ENCODE results near the gene DLK1.

The DLK1 gene

DNA sequence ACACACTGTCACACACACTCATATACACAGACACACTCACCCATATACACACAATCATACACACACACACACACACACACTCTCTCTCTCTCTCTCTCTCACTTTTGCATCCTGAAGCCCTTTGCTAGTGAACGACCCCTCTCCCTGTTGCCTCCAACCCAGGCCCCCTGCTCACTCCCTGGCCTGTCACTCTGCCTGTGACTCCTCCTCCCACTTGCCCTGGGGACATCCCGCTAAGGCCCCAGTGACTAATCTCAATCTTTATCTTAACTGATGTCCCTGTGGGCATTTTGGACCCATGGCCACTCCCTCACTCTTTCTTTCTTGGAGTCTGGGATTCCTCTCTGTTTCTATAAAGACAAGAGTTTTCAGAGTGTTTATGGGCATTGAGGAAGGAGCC is 10.9 kb upstream of the DLK1 start:
- DNase-seq, result no peak

DNA sequence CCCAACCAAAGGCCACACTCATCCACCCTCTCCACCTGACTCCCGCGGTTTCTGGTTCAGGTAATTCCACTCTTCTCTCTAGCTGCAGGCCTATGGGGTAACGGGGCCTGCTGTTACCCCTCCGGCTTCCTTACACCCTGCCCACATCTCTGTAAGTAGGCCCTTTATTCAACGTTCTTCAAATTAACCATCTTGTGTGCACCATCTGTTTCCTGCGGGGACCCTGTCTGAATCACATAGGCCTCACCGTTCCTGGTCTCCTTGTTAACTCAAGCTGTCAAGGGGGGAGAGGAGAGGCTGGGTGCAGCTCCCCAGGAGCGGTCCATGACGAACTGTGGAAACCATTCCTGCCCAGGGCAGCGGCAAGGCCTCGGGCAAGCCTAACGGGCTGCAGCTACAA is 9.3 kb upstream of the DLK1 start:
- DNase-seq, result no peak

DNA sequence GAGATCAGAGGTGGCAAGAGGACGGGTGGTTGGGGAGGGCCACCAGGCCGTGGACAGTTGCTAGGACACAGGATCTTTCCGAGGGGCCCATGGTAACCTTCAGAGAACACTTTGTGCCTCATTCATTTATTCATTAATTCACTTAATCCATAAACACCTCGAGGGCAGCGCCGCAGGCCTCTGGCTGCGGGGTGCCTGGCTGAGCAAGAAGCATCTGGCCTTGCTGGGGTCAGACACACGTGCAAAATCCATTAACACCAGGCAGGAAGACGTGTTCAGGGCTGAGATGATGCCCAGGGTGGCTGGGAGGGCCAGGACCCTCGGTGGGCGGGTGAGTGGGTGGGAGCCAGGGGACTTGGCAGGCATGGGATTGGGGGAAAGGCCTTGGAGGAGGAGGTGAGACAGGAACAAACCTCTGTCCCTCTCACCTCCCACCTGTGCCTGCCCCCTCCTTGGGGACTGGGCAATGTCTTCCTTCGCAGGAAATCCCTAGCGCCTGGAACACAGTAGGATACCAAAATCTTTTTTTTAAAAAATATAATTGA is 6.6 kb upstream of the DLK1 start:
- DNase-seq, result no peak

DNA sequence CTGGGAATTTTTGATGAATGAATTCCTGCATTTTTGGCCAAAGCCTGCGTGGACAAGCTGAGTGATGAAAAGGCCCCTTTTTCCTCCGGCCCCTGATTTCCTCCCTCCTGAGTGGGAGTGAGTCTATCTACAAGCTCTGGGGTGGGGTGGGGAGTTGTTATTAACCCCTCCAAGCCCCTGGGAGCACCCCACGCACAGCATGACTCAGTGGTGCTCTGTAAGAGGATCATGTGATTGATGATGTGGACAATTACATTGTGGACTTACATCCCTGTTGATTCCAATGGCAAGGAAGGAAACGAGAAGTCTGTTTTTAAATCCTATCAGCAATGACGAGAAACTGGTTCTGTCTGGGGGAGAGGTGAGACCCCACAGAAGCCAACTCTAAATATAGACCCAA is 5.1 kb upstream of the DLK1 start:
- no peak for DNase-seq

DNA sequence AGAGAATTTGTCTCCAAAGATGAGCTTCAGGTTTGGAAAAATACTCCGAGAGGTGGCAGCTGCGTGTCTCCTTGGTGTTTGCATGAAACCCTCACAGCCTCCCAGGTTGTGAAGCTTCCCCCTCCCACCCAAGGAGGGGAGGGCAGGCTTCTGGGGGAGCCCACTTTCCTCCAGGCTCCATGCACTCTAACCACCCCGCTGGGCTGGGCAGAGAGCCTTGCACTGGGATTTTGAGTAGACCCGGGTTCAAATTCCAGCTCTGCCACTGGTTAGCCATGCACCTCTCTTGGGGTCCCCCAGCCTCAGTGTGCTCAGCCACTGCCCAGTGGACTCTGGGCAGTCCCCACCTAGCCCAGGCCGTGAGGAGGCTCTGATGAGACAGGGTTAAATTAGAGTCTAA is 4.3 kb upstream of the DLK1 start:
- DNase-seq, result no peak

DNA sequence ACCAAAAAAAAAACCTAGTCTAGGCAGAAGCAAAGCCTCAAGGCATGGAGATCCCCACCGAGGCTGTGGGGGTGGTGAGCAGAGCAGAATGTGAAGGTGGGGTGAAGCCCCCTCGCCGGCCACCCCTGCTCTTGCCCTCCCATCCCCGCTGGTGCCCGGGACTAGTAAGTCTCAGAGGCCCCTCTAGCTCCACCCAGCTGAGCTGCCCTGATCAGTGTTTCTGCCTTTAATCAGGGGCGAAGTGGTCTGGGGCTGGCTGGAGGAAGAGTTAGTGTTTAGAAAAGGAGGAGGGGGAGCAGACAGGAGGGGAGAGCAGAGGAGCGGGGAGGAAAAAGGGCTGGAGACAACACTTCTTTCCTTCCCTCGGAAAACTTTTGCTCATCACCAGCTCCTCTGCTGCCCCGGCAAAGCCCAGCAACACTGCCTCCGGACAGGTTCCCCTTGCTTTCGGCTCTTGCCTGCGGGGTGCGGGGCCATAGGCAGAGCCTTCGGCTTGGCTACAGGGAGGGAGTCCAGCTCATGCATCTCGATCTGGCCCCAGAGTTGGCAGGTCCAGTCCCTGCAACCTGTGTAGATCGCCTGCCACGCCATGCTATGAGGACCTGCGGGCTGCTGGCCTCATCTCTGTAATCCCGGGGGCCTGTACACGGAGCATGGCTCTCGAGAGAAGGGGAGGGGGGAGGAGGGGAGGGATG is 3.4 kb upstream of the DLK1 start:
- no peak for DNase-seq

DNA sequence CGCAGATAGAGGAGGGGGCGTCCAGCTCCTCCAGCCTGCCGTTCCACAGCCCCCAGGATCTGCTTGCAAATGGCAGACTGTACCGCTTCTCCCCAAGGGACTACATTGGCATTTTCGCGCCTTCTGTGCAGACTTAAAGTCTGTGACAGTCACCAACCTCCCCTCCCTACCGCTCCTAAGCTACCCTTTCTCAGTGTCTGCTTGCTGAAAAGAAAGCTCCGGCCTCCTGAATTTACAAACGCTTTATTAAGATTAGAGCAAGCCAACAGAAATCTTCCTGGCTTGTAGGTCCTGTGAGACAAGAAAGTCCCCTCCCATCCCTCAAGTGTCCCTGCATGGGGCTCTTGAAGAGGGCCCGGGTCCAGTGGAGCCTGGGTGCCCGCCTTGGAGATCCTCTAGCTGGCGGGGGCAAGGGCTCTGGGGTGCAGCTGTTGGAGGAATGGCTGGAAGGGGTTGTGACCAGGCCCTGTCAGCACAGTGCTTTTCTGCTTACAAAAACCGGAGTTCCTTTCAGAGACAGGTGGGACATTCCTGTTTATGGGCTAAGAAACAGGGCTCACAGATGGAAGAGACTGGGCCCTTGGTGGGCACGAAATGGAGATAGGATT is 2.8 kb upstream of the DLK1 start:
- no peak for DNase-seq

DNA sequence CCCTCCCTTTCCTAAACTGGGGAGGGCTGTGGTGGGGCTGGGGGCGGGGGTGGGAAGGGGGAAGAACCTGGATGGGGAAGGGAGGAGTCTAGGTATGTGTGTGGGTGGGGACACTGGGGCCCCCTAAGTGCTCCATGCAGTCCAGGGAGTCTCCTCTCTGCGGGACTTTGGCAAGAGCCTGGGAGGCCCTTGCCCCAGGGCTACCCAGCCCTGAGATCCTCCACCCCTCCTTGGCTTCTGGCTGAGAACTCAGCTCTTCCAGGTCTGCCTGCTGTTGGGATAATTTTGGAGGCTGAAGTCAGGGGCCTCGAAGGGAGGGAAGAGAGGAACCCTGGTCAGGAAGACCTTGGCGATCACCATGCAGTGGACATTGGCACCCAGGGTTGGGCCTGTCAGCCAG is 2.2 kb upstream of the DLK1 start:
- DNase-seq, result no peak

DNA sequence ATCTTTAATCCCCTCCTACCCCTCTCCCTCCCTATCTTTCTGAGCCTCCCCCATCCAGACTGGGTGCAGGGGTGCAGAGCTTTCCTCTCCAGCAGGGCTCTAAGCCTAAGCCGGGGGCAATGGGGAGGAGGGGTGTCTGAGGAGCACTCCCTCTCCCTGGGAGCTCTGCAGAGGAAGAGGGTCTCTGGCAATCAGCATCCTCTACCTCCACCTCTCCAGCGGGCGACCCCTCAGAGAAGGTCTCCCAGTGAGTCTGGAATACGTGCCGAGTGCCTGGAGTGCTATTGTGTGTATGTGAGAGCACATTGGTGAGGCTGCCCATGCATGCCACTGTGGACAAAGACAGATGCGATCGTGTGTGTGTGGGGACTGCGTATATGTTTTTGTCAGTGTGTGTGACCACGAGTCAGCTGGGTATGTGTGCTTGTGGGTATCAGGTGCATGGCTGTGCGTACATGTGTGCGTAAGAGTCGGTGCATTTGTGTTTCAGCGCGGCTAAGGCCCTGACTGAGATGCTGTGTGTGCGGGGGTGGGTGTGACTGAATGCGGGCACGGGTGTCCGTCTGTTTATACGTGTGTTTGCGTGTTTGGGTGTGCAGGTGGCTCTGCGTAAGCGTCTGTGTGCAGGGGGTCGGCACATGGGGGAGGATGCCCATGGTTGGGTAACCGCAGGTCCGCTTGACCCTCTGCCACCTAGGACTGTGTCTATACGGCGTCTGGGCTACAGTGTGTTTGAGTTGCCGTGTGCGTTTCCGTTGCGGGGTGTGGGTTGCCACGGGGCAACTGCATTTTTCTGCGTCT is 905 bp upstream of the DLK1 start:
- DNase-seq, result no peak

DNA sequence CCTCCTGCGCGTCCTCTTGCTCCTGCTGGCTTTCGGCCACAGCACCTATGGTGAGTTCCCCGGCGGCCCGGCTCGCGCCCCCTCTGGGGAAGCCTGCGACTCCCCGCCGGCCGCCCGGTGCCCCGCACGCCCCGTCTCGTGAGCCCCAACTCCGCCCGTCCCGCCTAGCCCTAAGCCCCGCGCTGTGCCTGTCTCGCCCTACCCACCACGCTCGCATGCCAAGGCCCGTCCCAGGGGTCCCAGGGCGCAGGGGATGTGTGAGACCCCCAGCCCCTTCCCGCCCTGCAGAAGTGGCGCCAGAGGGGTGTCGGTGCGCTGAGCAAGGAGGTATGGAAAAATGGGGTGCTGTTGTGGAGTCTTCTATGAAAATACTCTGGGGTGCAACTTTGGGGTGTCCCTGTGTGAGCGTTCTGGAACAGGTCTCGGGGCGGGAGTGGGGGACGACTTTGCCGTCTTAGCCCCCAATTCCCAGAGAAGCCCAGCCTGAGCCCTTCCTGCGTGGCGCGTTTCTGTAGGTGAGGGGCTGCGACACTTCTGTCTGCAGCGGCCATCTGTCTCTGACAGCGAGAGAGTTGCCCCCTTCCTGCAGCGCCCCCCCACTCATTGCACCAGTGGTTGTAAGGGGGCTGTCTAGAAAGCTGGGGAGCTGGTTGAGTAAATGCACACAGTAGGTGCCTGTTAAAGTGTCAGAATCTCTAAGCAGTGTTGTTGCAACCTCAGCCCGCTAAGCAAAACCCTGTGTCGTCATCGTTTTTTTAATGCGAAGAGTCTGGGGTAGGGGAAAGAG is 587 bp downstream of the DLK1 start:
- DNase-seq, result no peak

DNA sequence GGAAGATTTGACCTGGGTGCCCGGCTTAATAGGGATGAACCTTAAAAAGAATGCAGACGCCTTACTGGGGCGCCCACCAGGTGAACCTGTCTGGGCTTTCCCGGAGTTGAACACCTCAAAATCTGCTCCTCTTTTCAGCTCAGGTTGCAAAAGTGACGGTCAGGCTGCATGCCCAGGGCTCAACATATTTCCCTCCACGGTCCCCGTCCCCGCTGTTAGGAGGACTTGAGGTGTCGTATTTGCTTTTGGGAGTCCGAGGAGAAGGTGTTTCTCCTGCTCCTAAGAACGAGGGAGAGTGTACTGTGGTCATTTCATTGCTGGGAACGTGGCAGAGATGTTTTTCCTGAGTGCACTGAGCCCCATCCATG is 1.2 kb downstream of the DLK1 start:
- no peak for DNase-seq

DNA sequence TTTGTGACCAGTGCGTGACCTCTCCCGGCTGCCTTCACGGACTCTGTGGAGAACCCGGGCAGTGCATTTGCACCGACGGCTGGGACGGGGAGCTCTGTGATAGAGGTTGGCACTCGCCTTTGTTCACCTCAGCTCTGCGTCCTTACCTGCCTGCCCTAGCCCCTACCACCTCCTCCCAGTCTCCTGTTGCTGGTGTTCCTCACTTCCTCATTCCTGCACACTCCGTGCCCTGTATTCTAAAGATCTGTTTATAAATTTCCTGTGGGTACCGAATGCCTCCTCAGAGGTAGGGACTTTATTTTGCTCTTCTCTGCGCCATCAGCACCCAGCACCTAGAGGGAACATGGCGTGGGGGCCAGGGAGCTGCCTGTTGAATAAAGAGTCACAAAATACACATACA is 2.3 kb downstream of the DLK1 start:
- no peak for DNase-seq

DNA sequence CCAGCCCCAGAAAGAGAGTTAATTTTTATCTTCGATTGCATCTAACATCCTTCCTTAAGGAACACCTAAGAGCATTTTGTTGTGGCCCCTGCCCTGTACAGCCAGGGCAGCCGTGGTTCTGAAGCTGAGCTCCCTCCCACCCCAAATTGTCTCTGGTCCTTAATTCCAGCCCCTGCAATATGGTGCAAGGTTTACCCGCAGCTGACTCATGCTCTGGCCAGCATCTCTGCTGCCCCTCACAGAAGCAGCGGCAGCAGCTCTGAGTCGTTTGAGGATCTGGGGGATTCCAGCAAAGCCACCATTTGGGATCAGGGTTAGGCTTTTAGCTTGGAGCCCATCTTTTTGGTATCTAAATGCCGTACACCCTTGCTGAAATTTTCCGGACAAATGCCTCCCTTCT is 3.3 kb downstream of the DLK1 start:
- no peak for DNase-seq

DNA sequence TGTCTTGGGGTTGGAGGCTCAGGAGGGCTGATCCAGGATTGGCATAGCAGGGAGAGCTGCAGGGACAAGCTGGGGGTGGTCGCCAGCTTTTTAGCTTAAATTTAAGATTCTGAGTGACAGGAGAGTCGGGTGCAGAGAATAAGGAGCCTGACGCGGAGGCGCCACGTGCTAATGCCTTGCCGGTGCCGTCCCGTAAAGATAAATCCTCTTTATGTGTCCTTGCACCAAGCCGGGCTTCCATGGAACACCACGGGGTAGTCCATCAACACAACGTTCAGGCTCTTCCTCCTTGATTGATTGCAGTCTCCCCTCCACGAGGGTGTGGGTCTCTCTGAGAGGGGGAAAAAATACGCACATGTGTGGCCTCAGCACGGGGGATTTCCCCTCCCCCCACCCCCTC is 3.9 kb downstream of the DLK1 start:
- no peak for DNase-seq

DNA sequence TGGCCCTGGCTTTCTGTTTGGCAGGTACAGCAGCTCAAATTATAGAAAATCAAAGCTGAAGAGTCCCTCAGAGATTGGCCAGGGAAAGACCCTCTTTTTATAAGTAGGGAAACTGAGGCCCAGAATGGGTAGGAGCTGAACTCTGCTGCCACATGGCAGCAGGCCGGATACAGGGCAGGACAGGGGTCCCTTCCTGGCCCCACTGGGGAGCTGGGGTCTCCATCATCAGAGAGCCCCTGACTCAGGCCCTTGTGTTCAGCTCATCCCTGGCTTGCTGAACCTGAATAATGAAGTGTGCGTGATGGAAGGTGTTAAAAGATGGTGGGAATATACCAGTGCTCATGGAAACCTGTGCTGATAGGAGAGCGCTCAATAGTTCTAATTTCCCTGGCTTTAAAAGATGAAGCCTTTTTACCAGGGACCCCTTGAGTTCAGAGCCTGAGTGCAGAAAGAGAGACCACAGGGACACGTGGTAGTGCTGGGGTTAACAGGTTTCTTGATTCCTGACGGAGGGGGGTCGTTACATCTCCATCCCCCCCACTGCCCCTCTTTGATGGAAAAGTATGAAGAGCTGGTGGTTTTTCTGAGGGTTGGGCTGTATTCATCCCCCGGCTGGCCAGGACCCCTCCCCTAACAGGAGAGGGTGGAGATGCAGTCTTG is 4.4 kb downstream of the DLK1 start:
- no peak for DNase-seq

DNA sequence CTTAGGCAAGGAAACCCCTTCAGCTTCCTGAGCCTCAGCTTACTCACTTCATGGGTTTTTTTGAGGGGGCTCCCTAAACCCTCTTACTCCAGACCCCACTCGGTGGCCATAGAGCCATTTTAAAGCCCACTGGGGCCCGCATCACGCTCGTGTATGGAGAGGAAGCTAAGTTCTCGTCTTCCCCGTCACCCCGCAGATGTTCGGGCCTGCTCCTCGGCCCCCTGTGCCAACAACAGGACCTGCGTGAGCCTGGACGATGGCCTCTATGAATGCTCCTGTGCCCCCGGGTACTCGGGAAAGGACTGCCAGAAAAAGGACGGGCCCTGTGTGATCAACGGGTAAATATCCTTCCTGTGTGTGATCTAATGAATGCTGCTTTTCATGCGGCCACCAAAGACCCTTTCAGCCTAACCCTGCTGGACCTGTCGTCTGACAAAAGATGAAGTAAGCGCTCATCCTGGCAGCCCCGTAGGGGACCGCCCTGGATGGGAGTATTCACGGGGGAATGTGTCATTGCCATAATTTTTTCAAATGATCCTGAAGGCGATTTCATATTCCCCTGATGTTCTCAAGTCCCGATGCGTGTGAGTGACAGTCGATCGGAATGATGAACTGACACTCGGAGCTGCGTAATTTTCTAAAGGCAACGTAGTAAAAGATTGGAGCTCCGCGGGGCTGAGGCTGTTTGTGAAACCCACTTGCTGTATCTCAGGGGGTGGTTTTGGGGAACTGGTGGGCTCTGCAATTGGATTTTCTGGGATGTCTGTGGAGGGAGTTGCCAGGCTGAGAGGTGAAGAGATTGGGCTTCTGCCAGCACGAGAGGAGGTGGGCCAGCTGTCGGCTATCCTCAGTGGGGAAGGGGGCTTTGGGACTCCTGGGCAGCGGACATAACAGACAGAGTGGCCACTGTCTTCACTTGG is 5.4 kb downstream of the DLK1 start:
- no peak for DNase-seq

DNA sequence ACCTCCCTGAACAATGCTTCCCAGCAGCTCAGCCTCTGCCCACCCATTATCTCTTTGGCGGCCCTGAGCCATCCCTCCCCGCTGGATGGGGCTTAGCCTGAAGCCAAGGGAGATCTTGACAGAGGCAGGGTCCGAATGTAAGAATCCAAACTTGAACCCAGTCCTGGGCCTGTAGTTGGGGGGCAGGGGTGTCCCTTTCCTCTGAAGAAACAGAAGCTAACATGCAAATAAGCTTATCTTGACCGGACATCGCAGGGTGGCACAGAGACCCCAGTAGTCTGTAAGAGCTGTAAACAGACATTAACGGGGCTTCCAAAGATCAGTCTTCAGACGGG is 6.0 kb downstream of the DLK1 start:
- no peak for DNase-seq

DNA sequence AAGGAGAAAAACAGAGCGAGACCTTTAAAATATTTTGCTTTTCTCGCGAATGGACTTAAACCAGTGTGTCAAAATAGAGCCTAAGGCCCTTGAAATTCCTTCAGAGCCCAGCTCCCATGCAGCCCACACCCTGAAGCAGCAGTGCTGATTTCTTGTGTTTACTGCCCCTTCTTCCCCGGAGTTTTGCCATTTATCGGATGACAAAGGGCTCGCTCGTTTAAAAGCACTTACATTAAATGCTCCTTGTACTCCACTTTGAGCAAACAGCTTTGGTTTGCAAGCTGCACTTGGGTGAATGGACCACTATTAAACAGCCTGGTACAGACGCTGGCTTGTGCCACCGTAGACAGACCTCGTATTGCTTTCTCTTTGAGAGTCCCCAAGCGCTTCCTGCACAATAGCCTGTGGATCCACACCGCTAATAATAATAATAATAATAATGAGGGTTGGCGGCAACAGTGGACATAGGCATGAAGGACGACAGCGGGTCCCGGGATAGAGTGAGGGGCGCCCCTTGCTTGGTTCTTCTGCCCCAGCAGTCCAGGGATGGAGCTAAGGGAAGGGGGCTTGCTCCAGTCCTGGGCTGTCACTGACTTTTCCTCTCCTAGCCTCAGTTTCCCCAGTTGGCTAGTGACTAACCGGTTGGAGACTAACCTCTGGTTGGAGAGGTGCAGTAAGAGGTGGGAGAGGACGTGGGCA is 6.6 kb downstream of the DLK1 start:
- DNase-seq, result no peak

DNA sequence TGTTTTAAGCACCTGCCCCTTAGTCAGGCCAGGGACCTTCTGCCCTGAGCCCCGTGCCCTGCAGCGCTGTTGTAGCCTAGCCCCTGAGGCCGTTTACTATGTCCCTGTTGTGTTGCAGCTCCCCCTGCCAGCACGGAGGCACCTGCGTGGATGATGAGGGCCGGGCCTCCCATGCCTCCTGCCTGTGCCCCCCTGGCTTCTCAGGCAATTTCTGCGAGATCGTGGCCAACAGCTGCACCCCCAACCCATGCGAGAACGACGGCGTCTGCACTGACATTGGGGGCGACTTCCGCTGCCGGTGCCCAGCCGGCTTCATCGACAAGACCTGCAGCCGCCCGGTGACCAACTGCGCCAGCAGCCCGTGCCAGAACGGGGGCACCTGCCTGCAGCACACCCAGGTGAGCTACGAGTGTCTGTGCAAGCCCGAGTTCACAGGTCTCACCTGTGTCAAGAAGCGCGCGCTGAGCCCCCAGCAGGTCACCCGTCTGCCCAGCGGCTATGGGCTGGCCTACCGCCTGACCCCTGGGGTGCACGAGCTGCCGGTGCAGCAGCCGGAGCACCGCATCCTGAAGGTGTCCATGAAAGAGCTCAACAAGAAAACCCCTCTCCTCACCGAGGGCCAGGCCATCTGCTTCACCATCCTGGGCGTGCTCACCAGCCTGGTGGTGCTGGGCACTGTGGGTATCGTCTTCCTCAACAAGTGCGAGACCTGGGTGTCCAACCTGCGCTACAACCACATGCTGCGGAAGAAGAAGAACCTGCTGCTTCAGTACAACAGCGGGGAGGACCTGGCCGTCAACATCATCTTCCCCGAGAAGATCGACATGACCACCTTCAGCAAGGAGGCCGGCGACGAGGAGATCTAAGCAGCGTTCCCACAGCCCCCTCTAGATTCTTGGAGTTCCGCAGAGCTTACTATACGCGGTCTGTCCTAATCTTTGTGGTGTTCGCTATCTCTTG is 7.6 kb downstream of the DLK1 start:
- DNase-seq, result no peak

DNA sequence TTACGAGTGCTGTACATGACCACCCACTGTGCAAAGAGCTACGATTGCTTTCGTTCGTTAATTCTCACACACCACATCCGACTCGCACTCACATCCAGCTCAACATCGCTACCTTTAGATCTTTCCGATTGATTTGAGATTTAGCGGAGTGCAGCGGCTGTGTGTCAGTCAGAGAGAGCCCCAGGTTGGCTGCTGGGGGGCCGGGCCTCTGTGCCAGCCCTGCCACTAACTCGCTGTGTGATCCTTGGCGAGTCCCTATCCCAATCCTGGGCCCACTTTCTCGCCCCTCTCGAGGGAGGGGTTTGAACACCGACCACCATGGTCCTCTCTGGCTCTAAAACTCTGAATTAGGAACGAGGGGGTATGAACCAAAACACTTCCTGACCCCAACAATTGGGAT is 8.6 kb downstream of the DLK1 start:
- DNase-seq, result no peak

Data from activated CD4-positive, CD25-positive, alpha-beta regulatory T cell (primary cell).